GM19193 (cell line): ENCODE data around the gene FKBP9.

Source experiments
- POLR2A ChIP-seq: IDR thresholded peaks from 4 replicates; pipeline ENCODE4 v1.6.1; 2011; ENCODE audit not compliant: insufficient read depth, insufficient read length; ENCODE audit errors: extremely low read depth

FKBP9 gene

DNA sequence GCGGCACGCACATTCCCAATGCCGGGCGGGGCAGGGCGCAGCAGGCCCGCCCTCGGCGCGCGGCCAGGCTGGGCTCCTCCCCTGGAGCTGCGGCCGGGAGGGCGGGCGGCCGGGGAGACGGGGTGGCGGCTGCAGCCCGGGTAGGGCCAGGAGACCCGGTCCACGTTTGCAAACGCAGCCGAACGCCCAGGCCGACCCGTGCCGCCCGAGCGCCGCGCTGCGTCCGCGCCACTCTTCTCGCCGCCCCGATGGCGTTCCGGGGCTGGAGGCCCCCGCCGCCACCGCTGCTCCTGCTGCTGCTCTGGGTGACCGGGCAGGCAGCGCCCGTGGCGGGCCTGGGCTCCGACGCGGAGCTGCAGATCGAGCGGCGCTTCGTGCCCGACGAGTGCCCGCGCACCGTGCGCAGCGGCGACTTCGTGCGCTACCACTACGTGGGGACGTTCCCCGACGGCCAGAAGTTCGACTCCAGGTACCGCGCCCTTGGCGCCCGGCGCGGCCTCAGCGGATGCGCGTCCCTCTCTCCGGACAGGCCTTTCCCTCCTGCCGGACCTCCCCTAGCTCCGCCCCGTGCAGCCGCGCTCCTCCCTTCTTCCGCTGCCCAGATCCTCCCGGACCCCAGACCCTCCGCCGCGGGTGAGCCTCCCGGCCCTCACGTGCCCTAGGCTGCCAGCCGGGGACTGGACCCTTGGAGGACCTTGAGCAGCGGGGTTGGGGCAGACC lies at the start of gene FKBP9:
Gene FKBP9, plus strand, starts transcription at position 115 of the 720 bp plus-strand sequence. Its CDS starts 134 bp downstream, at position 249.
- peak; percentile 36 for TF ChIP-seq POLR2A

DNA sequence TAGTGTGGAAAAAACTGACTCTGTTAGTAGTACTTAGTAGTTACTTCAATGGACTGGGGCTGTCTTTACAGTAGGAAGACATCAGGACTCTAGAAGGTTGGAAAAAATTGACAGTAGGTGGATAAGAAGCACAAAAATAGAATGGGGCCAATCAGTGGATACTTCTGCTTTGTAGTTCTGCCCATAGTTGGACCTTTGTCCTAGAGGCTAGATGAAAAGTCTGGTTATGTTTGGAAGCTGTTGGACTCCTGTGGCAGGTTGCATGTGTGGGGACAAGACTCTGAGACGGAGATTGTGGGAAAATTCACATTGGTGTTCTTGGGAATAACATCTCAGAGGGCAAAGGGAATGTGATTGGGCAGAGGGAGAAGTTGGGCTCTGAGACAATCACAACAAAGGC lies 47.0 kb upstream of the FKBP9 start:
- no peak for TF ChIP-seq POLR2A

- no peak for TF ChIP-seq POLR2A
These were observed 43.1 kb upstream of the FKBP9 start for GRCh38 chr7:32914184-32914583.

DNA sequence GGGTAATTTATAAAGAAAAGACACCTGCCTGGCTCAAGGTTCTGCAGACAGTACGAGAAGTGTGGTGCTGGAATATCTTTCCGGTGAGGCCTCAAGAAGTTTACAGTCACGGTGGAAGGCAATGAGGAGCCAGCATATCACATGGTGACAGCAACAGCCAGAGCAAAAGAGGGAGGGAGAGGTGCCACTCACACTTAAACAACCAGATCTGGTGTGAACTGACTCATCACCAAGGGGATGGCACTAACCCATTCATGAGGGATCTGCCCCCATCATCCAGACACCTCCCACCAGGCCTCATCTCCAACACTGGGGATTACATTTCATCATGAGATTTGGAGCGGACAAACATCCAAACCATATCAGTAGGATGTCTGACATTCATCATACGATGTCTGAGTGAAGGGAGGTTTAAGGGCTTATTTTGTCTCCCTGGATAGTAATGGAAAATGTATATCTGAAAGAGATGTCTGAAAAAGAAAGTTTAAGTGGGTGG lies 42.2 kb upstream of the FKBP9 start:
- TF ChIP-seq POLR2A = no peak

DNA sequence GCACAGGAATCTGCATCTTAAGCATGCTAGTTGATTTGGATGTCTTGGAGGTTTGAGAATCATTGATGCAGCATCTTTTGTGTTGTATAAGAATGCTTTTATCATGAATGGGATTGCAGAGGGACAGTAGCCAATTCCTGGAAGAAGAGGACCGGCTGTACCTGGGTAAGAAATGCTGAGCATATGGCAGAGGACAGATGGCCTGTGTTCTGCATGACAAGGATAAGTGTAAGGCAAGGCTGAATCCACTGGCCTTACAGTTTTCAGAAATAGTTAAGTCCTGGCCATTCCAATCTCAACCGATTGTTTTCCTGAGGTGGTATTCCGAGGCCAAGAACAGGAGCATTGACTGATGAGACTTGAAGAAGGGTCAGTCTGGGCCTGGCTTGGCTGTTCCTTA lies 41.2 kb upstream of the FKBP9 start:
- TF ChIP-seq POLR2A = no peak

DNA sequence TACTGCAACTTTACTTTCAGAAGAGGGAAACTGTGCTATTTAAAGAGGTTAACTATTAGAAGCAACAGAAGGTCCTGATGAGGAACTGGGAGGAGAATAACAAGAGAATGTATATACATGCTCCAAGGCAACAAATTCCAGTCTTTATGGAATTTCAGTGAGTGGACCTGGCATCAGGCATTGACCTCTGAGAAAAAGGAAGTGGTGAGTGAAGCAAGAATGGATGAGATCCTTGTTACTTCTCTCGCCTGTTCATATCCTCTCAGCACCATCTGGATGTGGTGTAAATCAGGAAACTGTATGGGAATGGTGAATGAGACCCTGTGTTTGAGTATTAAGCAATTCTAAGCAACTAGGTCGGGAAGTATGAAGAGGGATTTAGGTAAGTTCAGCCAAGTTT lies 35.3 kb upstream of the FKBP9 start:
- no peak for TF ChIP-seq POLR2A

GRCh38 chr7:32928785-32929298 lies 28.4 kb upstream of the FKBP9 start:
- no peak for TF ChIP-seq POLR2A

DNA sequence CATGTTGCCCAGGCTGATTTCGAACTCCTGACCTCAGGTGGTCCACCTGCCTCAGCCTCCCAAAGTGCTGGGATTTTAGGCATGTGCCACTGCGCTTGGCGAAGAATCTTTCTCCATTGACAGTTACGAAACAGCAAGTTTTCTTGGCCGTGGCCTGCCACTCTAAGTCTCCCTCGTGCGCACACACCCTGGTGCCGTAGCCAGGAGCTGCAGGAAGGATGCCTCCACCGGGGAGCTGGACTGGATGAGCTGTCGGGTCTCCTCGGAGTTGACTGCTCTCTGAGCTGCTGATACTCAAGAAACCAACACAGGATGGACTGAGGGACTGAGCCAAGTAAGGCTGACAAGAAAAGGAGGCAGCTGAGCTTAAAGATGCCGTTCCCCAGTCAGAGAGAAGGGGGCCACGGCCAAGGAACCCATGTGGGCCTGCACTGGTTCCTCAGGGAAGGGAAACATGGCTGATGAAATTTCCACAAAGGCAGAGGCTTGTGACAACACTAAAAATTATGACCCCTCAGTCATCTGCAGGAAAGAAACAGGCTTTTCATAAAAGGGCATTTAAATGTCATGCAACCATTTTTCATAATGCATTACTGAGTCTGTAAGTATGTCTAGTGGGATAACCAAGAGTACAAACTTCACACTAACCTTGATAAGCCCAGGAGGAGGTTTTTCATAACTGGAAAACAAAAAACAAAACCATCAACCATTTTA lies 27.7 kb upstream of the FKBP9 start:
- TF ChIP-seq POLR2A = no peak

DNA sequence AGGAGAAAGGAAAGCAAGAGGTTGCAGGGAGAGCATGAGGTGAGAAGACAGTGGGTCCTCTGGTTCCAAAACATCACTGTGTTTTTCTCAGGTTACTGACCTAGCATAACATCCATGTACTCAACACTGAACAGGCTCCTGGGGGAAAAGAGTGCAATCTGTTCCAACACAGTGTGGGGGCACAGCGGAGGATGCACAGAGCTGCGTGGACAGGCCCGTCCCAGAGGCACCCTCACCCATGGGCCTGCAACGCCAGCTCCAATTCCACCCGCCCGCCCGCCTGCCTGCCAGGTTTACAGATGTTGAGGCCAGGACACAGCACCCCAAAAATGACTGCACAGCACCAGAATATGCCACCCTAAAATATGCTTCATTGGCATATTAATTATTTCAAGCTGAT lies 26.9 kb upstream of the FKBP9 start:
- TF ChIP-seq POLR2A = no peak

DNA sequence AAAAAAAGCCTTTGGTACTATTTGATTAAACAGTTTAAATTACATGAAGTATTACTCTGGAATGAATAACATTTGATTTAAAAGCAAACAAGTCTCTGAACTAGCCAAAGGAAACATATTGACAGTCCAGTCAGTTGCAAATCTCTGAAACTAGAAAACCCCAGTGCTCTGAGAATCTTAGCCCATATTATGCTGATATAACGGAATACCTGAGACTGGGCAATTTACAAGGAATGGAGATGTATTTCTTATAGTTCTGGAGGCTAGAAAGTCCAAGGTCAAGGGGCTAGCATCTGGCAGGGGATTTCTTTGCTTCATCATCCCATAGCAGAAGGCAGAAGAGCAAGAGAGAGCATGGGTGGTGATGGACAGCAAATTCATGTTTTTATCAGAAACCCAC lies 21.7 kb upstream of the FKBP9 start:
- TF ChIP-seq POLR2A = no peak

DNA sequence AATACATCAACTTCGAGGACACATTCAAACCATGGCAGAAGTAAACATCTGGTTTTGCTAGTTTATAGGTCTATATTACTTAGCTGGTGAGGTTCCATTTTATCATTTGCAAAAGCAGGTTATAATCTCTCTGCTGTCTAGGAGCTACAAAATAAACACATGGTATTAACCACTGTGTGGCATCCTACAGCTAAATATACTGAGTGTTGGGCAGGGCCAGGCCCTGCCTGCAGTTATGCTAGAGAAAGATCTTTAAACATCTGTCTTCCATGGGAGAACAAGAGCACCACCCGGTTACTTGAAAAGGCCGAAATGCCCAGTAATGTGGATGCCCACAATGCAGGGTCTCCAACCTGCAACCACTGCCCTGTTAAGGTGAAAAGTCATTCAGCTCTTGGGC lies 20.6 kb upstream of the FKBP9 start:
- TF ChIP-seq POLR2A = no peak

GRCh38 chr7:32937344-32938174 lies 19.7 kb upstream of the FKBP9 start:
- TF ChIP-seq POLR2A = no peak

- TF ChIP-seq POLR2A = no peak
These were observed 16.1 kb upstream of the FKBP9 start for GRCh38 chr7:32941181-32941580.

GRCh38 chr7:32941681-32942414 lies 15.4 kb upstream of the FKBP9 start:
- TF ChIP-seq POLR2A = no peak
